Measurements from ENCODE around the gene GABBR2. TPM values are rescaled to one million over a fixed set of nuclear protein-coding genes. Genes with fewer than 3 reads are reported as not detected.
A peak's percentile ranks its signal among the peaks of the same experiment; 100 is the strongest.

GABBR2 gene
- 1 to 10 TPM in 1 of 4 donors, under 1 TPM in 2, not detected in 1; 0.09 to 1.4 (median 0.71) TPM for polyA plus RNA-seq
- long read RNA-seq, donor 1, result 0 reads
- long read RNA-seq, donor 2, result 0 reads
- long read RNA-seq, donor 3, result 0 reads
- long read RNA-seq, donor 4, result 0 reads
- long read RNA-seq, donor 5, result 0 reads
- long read RNA-seq, donor 6, result 0 reads
- long read RNA-seq, donor 7, result 0 reads
- long read RNA-seq, donor 8, result 0 reads
- long read RNA-seq, donor 9, result 0 reads
- long read RNA-seq, donor 10, result 0 reads

- H3K4me3 ChIP-seq (ENCODE audit: low read depth in 1 of 3, low read length in 3 of 3), result peak within 1 kb of the TSS in 1 of 3 donors; percentile 39
- no peak for FAIRE-seq
Measured at GRCh38 chr9:98708933-98709911, at the start of gene GABBR2. Gene GABBR2 (minus strand): TSS chr9:98708935. CDS start chr9:98708737, 198 bp downstream.

DNA sequence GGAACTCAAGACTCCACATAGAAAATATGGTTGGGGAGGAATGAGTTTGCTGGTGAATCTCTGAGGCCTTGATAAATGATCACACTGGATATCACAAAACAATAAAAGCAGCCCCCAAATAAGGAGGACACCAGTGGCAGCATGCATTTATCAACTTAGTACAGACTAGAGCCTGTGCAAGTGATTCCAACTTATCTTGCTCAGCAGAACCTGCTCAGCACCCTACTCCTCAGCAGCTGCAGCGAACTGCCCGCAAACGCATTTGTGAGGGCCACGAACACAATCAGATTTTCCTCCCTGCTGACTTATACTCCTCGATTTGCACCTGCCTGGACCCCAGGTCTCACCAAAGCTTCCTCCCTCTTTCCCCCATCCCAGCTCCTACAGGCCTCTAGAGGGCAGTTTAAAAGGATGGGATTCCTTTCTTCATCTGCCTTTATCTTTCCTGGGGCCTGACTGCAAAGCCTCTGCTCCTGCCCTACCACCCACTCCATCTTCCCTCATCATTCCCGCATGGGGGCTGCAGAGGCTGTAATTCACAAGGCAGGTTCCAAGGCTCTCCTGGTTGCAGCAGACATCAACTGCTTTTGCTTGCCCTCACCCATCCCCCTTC, 46.4 kb upstream of the GABBR2 start:
- FAIRE-seq (no peak), DNase-seq (no peak)
- 93 to 96% (median 94%) methylated on average over 6 of the region's 6 CpGs for WGBS, 3 donors

More at GRCh38 chr9:98708933-98709911, at the start of gene GABBR2:
- Histone ChIP-seq H3K9me3 (ENCODE audit: control insufficient read depth in 2 of 2, insufficient read depth in 1 of 2, low read depth in 1 of 2, low read length in 1 of 2) (no peaks in the 10 kb centered on the region), H3K27me3 (ENCODE audit: control insufficient read depth in 3 of 3, insufficient read depth in 3 of 3, low read length in 3 of 3) (peaks cover 20 to 60% (median 29%) of the 10 kb centered on the region in 3 donors), H3K4me1 (ENCODE audit: control insufficient read depth in 3 of 3, insufficient read depth in 2 of 3, low read depth in 1 of 3, low read length in 2 of 3) (peaks cover 0 to 18% (median 0%) of the 10 kb centered on the region in 3 donors), H3K36me3 (ENCODE audit: control insufficient read depth in 3 of 3, insufficient read depth in 2 of 3, low read depth in 1 of 3, low read length in 3 of 3) (no peaks in the 10 kb centered on the region), H3K27ac (ENCODE audit: low read depth in 1 of 3, low read length in 2 of 3) (no peak within 1 kb of the TSS)
- peak in 1 of 2 donors; percentile 50 for DNase-seq
- WGBS, 3 donors, result 2 to 3% (median 3%) methylated on average over 73 to 111 of the region's 111 CpGs

DNA sequence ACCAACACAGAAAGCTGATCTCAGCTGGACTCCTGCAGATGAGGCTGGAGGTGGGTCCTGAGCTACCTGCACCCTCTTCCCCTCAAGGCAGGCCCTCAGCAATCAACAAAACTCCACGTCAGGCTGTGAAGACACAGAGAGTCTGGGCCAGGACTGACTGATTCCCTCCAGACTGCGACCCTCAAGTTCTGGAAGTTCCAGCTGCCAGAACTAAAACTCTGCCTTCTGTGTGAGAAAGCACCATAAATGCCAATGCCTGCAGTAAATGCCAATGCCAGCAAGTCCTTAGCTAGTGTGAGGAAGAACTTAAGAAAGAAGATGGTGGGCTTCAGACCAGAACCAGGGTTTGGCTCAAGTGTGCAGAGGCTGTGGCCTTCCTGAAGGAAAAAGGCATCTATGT, 42.5 kb upstream of the GABBR2 start:
- H3K4me3 ChIP-seq (ENCODE audit: low read depth in 1 of 3, low read length in 3 of 3), result no peak overlapping the region
- no peaks in the 10 kb centered on the region for H3K9me3 ChIP-seq (ENCODE audit: control insufficient read depth in 2 of 2, insufficient read depth in 1 of 2, low read depth in 1 of 2, low read length in 1 of 2)
- FAIRE-seq, result no peak
- no peak for DNase-seq
- 84 to 96% (median 84%) methylated on average over 2 of the region's 2 CpGs for WGBS, 3 donors
- no peak overlapping the region for H3K27ac ChIP-seq (ENCODE audit: low read depth in 1 of 3, low read length in 2 of 3)
- H3K4me1 ChIP-seq (ENCODE audit: control insufficient read depth in 3 of 3, insufficient read depth in 2 of 3, low read depth in 1 of 3, low read length in 2 of 3), result no peaks in the 10 kb centered on the region
- H3K27me3 ChIP-seq (ENCODE audit: control insufficient read depth in 3 of 3, insufficient read depth in 3 of 3, low read length in 3 of 3), result no peaks in the 10 kb centered on the region
- H3K36me3 ChIP-seq (ENCODE audit: control insufficient read depth in 3 of 3, insufficient read depth in 2 of 3, low read depth in 1 of 3, low read length in 3 of 3), result peaks cover 4 to 55% (median 11%) of the 10 kb centered on the region in 3 donors

More for the DNA sequence above, 46.4 kb upstream of the GABBR2 start:
- Histone ChIP-seq H3K4me1 (ENCODE audit: control insufficient read depth in 3 of 3, insufficient read depth in 2 of 3, low read depth in 1 of 3, low read length in 2 of 3) (no peaks in the 10 kb centered on the region), H3K36me3 (ENCODE audit: control insufficient read depth in 3 of 3, insufficient read depth in 2 of 3, low read depth in 1 of 3, low read length in 3 of 3) (peaks cover 6 to 32% (median 9%) of the 10 kb centered on the region in 3 donors), H3K4me3 (ENCODE audit: low read depth in 1 of 3, low read length in 3 of 3) (no peak overlapping the region), H3K27me3 (ENCODE audit: control insufficient read depth in 3 of 3, insufficient read depth in 3 of 3, low read length in 3 of 3) (no peaks in the 10 kb centered on the region), H3K27ac (ENCODE audit: low read depth in 1 of 3, low read length in 2 of 3) (no peak overlapping the region), H3K9me3 (ENCODE audit: control insufficient read depth in 2 of 2, insufficient read depth in 1 of 2, low read depth in 1 of 2, low read length in 1 of 2) (no peaks in the 10 kb centered on the region)

DNA sequence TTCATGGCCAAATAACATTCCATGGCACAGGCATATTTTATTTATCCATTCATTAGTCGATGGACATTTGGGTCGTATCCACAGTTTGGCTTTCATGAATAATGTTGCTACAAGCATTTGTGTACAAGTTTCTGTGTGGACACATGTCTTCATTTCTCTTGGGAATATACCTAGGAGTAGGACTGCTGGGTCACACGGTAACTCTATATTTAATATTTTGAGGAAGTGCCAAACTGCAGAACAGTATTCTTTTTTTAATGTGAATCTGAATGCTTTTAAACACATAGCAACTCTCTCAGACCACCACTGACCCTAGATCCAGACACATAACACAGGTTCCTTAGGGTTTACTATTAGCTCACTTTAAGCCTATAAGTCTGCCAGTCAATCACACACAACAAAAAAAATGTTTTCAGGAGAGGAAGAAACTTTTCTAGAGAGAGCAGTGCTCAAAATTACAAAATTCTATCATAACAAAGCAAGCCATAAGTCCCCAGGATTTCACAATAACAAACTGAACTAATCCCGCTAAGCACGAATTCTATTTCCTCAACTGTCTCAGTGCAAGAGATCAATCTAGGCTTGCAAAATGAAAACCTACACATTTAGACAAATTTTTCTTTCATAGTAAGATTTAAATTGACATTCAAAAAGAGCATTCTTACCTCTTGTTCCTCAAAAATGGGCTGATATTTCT, 41.8 kb upstream of the GABBR2 start:
- Histone ChIP-seq H3K4me3 (ENCODE audit: low read depth in 1 of 3, low read length in 3 of 3) (no peak overlapping the region), H3K9me3 (ENCODE audit: control insufficient read depth in 2 of 2, insufficient read depth in 1 of 2, low read depth in 1 of 2, low read length in 1 of 2) (no peaks in the 10 kb centered on the region), H3K36me3 (ENCODE audit: control insufficient read depth in 3 of 3, insufficient read depth in 2 of 3, low read depth in 1 of 3, low read length in 3 of 3) (peaks cover 4 to 54% (median 10%) of the 10 kb centered on the region in 3 donors), H3K4me1 (ENCODE audit: control insufficient read depth in 3 of 3, insufficient read depth in 2 of 3, low read depth in 1 of 3, low read length in 2 of 3) (no peaks in the 10 kb centered on the region), H3K27ac (ENCODE audit: low read depth in 1 of 3, low read length in 2 of 3) (no peak overlapping the region), H3K27me3 (ENCODE audit: control insufficient read depth in 3 of 3, insufficient read depth in 3 of 3, low read length in 3 of 3) (no peaks in the 10 kb centered on the region)
- 86 to 97% (median 93%) methylated on average over 5 of the region's 5 CpGs for WGBS, 3 donors
- DNase-seq, result no peak
- no peak for FAIRE-seq

GRCh38 chr9:98747476-98747875, 38.7 kb upstream of the GABBR2 start:
- FAIRE-seq (no peak), DNase-seq (no peak)
- 94 to 97% (median 95%) methylated on average over 5 of the region's 5 CpGs for WGBS, 3 donors
- Histone ChIP-seq H3K4me1 (ENCODE audit: control insufficient read depth in 3 of 3, insufficient read depth in 2 of 3, low read depth in 1 of 3, low read length in 2 of 3) (no peaks in the 10 kb centered on the region), H3K27ac (ENCODE audit: low read depth in 1 of 3, low read length in 2 of 3) (no peak overlapping the region), H3K27me3 (ENCODE audit: control insufficient read depth in 3 of 3, insufficient read depth in 3 of 3, low read length in 3 of 3) (no peaks in the 10 kb centered on the region), H3K36me3 (ENCODE audit: control insufficient read depth in 3 of 3, insufficient read depth in 2 of 3, low read depth in 1 of 3, low read length in 3 of 3) (peaks cover 2 to 62% (median 6%) of the 10 kb centered on the region in 3 donors), H3K4me3 (ENCODE audit: low read depth in 1 of 3, low read length in 3 of 3) (no peak overlapping the region), H3K9me3 (ENCODE audit: control insufficient read depth in 2 of 2, insufficient read depth in 1 of 2, low read depth in 1 of 2, low read length in 1 of 2) (no peaks in the 10 kb centered on the region)

- no peak for FAIRE-seq
- no peaks in the 10 kb centered on the region for H3K27me3 ChIP-seq (ENCODE audit: control insufficient read depth in 3 of 3, insufficient read depth in 3 of 3, low read length in 3 of 3)
- DNase-seq, result no peak
- WGBS, 3 donors, result 90 to 95% (median 91%) methylated on average over 7 of the region's 7 CpGs
- peaks cover 2 to 60% (median 6%) of the 10 kb centered on the region in 3 donors for H3K36me3 ChIP-seq (ENCODE audit: control insufficient read depth in 3 of 3, insufficient read depth in 2 of 3, low read depth in 1 of 3, low read length in 3 of 3)
- H3K27ac ChIP-seq (ENCODE audit: low read depth in 1 of 3, low read length in 2 of 3), result no peak overlapping the region
- H3K9me3 ChIP-seq (ENCODE audit: control insufficient read depth in 2 of 2, insufficient read depth in 1 of 2, low read depth in 1 of 2, low read length in 1 of 2), result no peaks in the 10 kb centered on the region
- H3K4me1 ChIP-seq (ENCODE audit: control insufficient read depth in 3 of 3, insufficient read depth in 2 of 3, low read depth in 1 of 3, low read length in 2 of 3), result no peaks in the 10 kb centered on the region
- no peak overlapping the region for H3K4me3 ChIP-seq (ENCODE audit: low read depth in 1 of 3, low read length in 3 of 3)
Measured at GRCh38 chr9:98745470-98745869, 36.7 kb upstream of the GABBR2 start.

DNA sequence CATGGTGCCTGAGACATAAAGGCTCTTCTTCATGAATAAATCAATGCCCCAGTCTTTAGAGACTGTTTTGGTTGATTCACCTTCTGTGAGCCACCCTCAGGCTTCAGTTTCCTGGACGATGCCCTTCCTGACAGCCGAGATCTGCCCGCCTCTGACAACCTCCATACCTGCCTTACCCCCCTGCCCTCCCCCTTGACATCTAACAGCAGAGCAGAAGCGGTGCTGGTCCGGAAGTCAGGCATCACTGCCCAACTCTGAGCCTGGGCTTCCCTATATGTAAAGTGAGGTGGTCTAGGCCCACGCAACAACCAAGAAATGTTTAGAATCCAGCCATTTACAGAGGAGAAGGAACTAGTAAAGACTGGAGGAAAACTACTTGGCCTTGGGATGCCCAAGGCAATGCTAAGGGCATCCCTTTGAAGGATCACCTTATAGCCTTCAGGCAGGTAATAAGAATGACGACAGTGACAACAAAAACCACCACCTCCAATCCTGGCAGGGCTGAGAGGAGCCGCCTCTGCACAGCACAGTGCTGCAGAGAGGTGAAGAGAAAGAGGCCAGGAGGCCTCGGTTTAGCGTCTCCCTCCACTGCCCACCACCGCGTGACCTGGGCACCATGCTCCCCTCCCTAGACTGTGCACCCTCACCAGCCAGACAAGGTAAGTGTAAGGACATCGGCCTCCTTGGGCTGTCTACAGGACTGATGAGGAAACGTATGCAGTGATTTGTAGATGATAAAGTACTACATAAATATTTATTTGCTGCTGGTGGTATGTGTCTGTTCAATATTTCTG, 35.3 kb upstream of the GABBR2 start:
- DNase-seq, result no peak
- WGBS, 3 donors, result 92 to 95% (median 94%) methylated on average over 14 of the region's 14 CpGs

More for the DNA sequence above, 35.3 kb upstream of the GABBR2 start:
- Histone ChIP-seq H3K9me3 (ENCODE audit: control insufficient read depth in 2 of 2, insufficient read depth in 1 of 2, low read depth in 1 of 2, low read length in 1 of 2) (peaks cover 0 to under 1% of the 10 kb centered on the region in 2 donors), H3K27ac (ENCODE audit: low read depth in 1 of 3, low read length in 2 of 3) (no peak overlapping the region), H3K4me3 (ENCODE audit: low read depth in 1 of 3, low read length in 3 of 3) (no peak overlapping the region), H3K4me1 (ENCODE audit: control insufficient read depth in 3 of 3, insufficient read depth in 2 of 3, low read depth in 1 of 3, low read length in 2 of 3) (no peaks in the 10 kb centered on the region), H3K27me3 (ENCODE audit: control insufficient read depth in 3 of 3, insufficient read depth in 3 of 3, low read length in 3 of 3) (no peaks in the 10 kb centered on the region), H3K36me3 (ENCODE audit: control insufficient read depth in 3 of 3, insufficient read depth in 2 of 3, low read depth in 1 of 3, low read length in 3 of 3) (peaks cover 2 to 63% (median 6%) of the 10 kb centered on the region in 3 donors)
- no peak for FAIRE-seq
